SKM-1 treated with dmso at 0.1 percent for 144 hours (cell line): ENCODE measurements around the gene NUP188.
"Not testable (repeated sequence)": the region's sequence is repeated elsewhere in the genome, so short reads cannot be mapped to it uniquely, and the experiment has no call there.

ENCODE experiments used
- DNase-seq: peaks from one replicate; lab custom pipeline; 2025; ENCODE audit not compliant: unreplicated experiment; lab: John Stamatoyannopoulos, UW

The NUP188 gene

GRCh38 chr9:128940946-128941755, 6.3 kb upstream of the NUP188 start:
- DNase-seq, result no peak

DNA sequence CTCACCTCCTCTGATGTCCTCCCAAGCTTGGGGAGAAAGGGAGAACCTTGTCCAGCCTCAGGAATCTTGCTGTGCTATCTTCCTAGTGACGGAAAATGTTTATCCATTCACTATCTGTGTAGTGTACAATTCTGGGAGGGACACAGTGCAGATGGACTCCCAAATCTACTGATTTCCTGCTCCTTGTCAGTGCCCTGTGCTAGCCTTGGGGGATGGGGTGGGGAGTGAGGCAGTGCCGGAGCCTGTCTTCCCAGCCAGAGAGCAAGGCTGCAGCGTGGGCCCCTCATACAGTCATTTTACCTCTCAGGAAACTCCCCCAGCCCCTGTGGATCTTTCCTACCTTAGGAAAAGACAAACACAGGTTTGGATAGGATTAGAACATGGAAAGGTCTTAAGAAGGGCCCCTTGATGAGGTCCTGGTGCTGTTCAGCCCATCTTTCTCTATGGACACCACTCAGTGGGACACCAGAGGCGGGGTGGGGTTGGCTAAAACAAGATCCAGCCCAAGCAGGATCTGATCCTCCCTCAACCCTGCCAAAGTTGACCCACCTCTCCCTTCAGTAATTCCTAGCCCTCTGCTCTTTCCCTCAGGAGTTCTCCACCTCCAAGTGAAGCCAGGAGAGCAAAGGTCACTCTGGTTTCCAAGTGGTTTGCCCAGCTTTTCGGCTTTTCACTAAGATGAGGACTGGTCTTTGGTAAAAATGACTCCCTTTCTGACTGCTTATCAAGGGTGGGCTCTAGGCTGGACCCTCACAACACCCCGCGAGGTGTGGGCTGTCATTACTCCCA, 3.5 kb upstream of the NUP188 start:
- DNase-seq, result no peak

DNA sequence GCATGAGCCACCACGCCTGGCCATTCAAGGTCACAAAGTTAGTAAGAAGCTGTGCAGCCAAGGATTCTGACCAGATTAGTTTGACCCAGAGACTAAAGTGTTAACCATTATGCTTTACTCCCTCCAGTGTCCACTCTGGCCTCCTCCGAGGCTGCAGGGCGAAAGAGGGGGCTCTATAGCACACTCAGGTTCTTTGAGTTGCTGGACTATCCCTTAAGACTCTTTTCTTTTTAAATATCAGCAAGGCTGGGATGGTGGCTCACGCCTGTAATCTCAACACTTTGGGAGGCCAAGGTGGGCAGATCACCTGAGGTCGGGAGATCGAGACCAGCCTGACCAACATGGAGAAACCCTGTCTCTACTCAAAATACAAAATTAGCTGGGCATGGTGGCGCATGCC, 2.5 kb upstream of the NUP188 start:
- DNase-seq, result not testable (repeated sequence)

- no peak for DNase-seq
Measured at GRCh38 chr9:128945798-128946501, 1.5 kb upstream of the NUP188 start.

- DNase-seq, result no peak
Measured at GRCh38 chr9:128946571-128947276, 775 bp upstream of the NUP188 start.

DNA sequence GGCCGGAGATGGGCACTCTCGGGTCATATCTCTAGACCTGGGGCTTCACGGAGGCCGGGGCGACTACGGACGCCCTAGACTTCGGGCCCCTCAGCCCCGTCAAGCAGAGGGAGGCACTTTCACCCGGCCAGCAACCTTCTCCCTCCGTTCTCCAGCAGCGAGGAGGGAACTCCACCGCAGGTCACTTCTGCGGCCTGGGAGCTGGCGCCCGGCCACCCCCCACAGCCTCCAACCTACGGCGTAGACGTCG, 297 bp upstream of the NUP188 start:
- no peak for DNase-seq

DNA sequence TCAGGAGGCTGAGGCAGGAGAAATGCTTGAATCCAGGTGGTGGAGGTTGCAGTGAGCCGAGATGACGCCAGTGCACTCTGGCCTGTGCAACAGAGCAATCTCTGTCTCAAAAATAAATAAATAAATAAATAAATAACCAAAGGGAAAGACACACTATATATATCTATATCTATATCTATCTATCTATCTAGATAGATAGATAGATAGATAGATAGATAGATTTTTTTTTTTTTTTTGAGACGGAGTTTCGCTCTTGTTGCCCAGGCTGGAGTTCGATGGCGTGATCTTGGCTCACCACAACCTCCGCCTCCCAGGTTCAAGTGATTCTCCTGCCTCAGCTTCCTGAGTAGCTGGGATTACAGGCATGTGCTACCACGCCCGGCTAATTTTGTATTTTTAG, 13.9 kb downstream of the NUP188 start:
- DNase-seq, result not testable (repeated sequence)

DNA sequence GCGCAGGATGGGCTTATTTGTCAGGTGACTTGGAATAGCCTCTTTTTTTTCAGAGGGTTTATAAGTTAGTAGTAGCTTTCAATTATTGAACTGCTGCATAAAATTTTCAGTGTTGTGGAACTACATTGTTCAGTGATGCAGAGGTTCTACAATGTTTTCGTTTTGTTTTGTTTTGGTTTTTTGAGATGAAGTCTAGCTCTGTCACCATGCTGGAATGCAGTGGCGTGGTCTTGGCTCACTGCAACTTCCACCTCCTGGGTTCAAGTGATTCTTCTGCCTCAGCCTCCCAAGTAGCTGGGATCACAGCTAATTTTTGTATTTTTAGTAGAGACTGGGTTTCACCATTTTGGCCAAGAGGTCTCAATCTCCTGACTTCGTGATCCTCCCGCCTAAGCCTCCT, 22.0 kb downstream of the NUP188 start:
- DNase-seq, result no peak

DNA sequence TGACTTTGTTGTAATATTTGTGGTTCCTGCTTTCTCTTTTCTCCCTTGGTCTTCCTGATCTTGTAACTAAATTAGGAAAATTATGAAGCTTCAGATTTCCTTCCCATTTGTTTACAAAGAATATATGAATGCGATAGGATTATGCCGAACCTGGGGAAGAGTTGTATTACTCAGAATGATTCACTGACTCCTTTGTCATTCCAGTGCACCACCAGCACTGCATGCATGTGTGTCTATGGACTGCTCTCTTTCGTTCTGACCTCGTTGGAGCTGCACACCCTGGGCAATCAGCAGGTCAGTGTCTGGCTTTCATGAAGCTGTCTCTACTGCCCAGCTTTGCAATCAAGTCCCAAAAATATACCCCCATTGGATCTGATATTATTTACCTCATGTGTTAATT, 25.5 kb downstream of the NUP188 start:
- no peak for DNase-seq

- no peak for DNase-seq
Measured at GRCh38 chr9:128979111-128979510, 31.6 kb downstream of the NUP188 start.

DNA sequence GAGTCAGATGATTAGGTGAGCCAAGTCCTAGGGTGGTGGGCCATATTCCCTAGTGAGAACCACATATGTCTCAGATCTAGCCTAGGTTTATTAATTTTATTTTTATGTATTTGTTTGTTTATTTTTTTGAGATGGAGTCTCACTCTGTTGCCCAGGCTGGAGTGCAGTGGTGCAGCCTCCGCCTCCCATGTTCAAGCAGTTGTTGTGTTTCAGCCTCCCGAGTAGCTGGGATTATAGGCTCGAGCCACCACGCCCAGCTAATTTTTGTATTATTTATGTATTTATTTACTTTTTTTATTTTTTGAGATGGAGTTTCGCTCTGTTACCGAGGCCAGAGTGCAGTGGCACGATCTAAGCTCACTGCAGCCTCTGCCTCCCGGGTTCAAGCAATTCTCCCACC, 36.0 kb downstream of the NUP188 start:
- DNase-seq, result no peak

- DNase-seq, result no peak
Measured at GRCh38 chr9:128986671-128987070, 39.2 kb downstream of the NUP188 start.

DNA sequence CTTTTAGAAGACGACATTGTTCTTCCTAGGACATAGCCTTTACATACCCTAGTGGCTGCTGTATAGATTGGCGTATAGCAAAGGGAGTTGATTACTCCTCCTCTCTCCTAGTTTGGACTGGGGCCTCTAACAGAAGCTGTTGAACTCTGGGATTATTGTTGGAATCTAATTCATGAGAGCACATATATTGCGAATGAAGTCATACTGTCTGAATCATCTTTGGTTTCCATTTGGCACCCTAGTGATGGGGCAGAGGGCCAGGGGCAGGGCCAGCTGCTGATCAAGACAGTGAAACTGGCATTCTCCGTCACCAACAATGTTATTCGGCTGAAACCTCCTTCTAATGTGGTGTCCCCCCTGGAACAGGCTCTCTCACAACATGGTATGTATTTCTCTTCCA, 40.3 kb downstream of the NUP188 start:
- no peak for DNase-seq

DNA sequence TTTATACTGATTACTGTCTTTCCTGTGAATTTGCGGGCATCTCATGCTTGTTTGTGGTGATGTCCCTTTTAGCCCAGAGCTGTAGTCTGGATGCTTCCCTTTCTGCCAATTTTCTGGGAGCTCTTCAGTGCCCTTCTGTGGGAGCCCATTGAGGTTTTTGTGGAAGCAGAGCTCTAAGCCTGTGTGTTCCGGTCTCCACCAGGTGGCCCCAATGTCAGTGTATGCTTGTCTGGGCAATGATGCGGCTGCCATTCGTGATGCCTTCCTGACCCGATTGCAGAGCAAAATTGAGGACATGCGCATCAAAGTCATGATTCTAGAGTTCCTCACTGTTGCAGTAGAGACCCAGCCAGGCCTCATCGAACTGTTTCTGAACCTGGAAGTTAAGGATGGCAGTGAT, 45.5 kb downstream of the NUP188 start:
- DNase-seq, result no peak

DNA sequence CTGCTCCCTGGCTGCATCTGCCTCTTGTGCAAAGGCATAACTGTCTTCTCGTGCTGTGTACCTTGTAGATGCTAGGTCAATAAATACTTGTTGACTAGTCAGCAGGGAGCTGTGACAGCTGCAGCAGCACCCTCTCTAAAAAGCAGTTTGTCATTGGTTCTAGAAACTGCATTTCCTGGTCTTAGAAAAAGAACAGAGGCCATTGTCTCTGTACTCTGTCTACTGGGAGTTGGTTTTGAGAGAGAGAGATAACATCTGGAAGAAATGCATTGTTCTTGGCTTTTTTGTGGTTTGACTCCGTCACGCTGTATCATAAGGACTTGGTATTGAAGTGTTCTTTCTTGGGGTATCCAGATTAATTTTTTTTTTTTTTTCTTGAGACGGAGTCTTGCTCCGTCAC, 48.3 kb downstream of the NUP188 start:
- no peak for DNase-seq

DNA sequence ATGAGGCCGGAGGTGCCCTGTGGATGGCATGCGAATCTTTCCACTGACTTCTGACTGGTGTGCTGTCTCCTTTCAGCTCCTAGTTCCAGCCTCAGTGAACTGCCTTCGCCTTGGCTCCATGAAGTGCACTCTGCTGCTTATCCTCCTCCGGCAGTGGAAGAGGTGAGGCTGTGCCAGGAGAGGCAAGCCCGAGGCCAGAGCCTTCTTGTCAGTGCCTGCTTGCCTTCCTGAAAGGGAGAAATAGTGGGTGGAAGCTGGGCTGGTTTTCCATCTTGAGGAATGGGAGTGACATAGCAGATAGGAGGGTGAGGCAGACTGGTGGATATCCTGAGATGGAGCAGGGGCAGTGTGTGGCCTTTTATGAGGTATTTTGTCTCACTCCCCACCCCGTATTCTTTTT, 51.0 kb downstream of the NUP188 start:
- no peak for DNase-seq

- DNase-seq, result no peak
Measured at GRCh38 chr9:128999581-129000206, 52.2 kb downstream of the NUP188 start.

DNA sequence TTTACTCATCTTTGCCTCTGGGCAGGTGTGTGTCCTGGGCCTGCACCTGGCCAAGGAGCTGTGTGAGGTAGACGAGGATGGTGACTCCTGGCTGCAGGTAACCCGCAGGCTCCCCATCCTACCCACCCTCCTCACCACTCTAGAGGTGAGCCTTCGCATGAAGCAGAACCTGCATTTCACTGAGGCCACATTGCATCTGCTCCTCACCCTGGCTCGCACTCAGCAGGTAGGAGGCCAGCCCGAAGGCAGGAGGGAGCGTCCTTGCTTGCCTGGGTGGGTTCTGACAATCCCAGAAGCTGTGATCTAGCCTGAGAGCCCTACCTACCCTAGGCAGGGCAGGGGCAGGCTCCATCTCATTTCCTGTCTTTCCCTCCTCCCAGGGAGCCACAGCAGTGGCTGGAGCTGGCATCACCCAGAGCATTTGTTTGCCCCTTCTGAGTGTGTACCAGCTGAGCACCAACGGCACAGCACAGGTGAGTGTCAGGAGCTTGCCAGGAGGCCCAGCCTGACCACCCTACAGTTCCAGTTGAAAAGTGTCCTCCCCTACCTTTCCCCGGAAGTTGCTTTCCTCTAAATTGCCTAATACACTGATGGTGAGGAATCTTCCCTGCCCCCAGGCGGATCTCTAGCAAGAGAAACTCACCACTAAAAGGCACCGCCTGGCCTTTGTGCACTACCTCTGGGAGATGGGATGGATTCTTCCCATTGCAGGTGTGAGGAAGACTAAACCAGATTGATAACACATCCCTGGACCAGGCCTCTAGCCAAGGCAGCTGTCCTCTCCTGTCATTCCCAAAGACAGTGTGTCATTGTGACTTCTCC, 54.2 kb downstream of the NUP188 start:
- DNase-seq, result no peak

- no peak for DNase-seq
Measured at GRCh38 chr9:129002992-129003391, 55.5 kb downstream of the NUP188 start.

DNA sequence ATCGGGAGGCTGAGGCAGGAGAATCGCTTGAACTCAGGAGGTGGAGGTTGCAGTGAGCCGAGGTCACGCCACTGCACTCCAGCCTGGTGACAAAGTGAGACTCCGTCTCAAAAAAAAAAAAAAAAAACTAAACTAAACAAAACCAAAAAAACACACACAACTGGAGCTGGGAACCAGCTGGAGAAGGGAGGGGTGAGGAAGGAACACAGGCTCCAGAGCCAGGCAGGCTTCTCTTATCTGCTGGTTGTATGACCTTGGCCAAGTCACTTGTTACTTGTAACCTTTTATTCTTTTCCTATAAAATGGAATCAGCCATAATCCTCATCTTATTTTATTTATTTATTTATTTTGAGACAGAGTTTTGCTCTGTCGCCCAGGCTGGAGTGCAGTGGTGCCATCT, 56.7 kb downstream of the NUP188 start:
- DNase-seq, result not testable (repeated sequence)
